A673 (cell line): ENCODE data around the gene ZNF77. TPM values are rescaled to one million over a fixed set of nuclear protein-coding genes. Genes with fewer than 3 reads are reported as not detected.
A peak's percentile ranks its signal among the peaks of the same experiment; 100 is the strongest.
"Not testable (repeated sequence)": the region's sequence is repeated elsewhere in the genome, so short reads cannot be mapped to it uniquely, and the experiment has no call there.

Experiments used
- Bru-seq: library from RNA; stranded (reverse); fragments of 400-500 nt; gene quantifications from one replicate; lab custom pipeline; 2021; lab: Mats Ljungman, UMichigan
- BruChase-seq, 2 experiments: library from RNA; stranded (reverse); fragments of 400-500 nt; gene quantifications; one replicate each; lab custom pipeline; 2021; lab: Mats Ljungman, UMichigan
- BruUV-seq: library from RNA; stranded (reverse); fragments of 400-500 nt; replicated peaks from 2 replicates; lab custom pipeline; 2021; lab: Mats Ljungman, UMichigan
- CTCF ChIA-PET: fragments of 300-600 bp; sonication (Branson Sonifier 250); formaldehyde crosslinking; loops from one replicate; lab custom pipeline; 2022; ENCODE audit warnings: antibody characterized with exemption; lab: Charles Lee
- POLR2A ChIA-PET: fragments of 300-600 bp; sonication (Branson Sonifier 250); formaldehyde crosslinking; loops from one replicate; lab custom pipeline; 2022; ENCODE audit warnings: antibody characterized with exemption; ENCODE audit not compliant: low non-redundant PET; lab: Charles Lee
- DNase-seq: peaks from one replicate; pipeline ENCODE4 v3.0.0-alpha.2; 2015; ENCODE audit warnings: low spot score
- H3K27ac ChIP-seq: fragments of 200-600 bp; sonication (generic); 2 replicates; pipeline ENCODE4 v1.5.1; 2016; ENCODE audit warnings: mixed run types, low read depth, mild to moderate bottlenecking, mixed read lengths, antibody characterized with exemption, low read length; ENCODE audit not compliant: poor library complexity, severe bottlenecking
- H3K27me3 ChIP-seq: fragments of 200-600 bp; sonication (generic); replicated peaks from 2 replicates; pipeline ENCODE4 v1.6.1; 2017; ENCODE audit warnings: mixed run types, low read depth, mild to moderate bottlenecking, mixed read lengths, antibody characterized with exemption, low read length; ENCODE audit not compliant: insufficient read depth, poor library complexity
- H3K36me3 ChIP-seq: fragments of 200-600 bp; sonication (generic); 2 replicates; pipeline ENCODE4 v1.6.1; 2016; ENCODE audit warnings: mixed run types, mild to moderate bottlenecking, mixed read lengths, antibody characterized with exemption, low read length; ENCODE audit not compliant: insufficient read depth, poor library complexity, severe bottlenecking
- H3K4me1 ChIP-seq: fragments of 200-600 bp; sonication (generic); 2 replicates; pipeline ENCODE4 v1.6.1; 2017; ENCODE audit warnings: mixed run types, mild to moderate bottlenecking, mixed read lengths, antibody characterized with exemption, low read length; ENCODE audit not compliant: insufficient read depth, poor library complexity, severe bottlenecking
- H3K4me3 ChIP-seq: fragments of 200-600 bp; sonication (generic); 2 replicates; pipeline ENCODE4 v1.5.1; 2016; ENCODE audit warnings: low read depth, mixed run types, mild to moderate bottlenecking, mixed read lengths, low read length; ENCODE audit not compliant: poor library complexity, severe bottlenecking
- H3K9me3 ChIP-seq: fragments of 200-600 bp; sonication (generic); 2 replicates; pipeline ENCODE4 v1.6.1; 2016; ENCODE audit warnings: mixed run types, low read depth, mild to moderate bottlenecking, mixed read lengths, antibody characterized with exemption, low read length; ENCODE audit not compliant: poor library complexity, severe bottlenecking
- EZH2 ChIP-seq: fragments of 200-600 bp; sonication (generic); IDR thresholded peaks from 2 replicates; pipeline ENCODE4 v1.6.1; 2017; ENCODE audit warnings: borderline replicate concordance, low read depth, mild to moderate bottlenecking, mixed read lengths, antibody characterized with exemption, low read length; ENCODE audit not compliant: poor library complexity, severe bottlenecking
- intact Hi-C: fragments of 100-400 bp; cut with micrococcal nuclease; formaldehyde crosslinking; loops from one replicate; pipeline ENCODE4 v1.10.0; 2022; ENCODE audit not compliant: unreplicated experiment
- long read RNA-seq: library from polyadenylated mRNA; stranded (forward); transcript quantifications from one replicate; pipeline ENCODE4 v2.0.0, GENCODE V29; 2022
- total RNA-seq: library from RNA; stranded (reverse); gene quantifications from 2 replicates; pipeline ENCODE4 v1.2.3, GENCODE V29; 2021
- TF ChIP-seq, protein P1 (sequence below): fragments of 300-800, 200-600 bp; sonication (generic); conservative IDR thresholded peaks from 2 replicates; pipeline ENCODE4 v1.5.1; 2017; ENCODE audit warnings: low read depth, mild to moderate bottlenecking, antibody characterized with exemption, low read length, moderate library complexity, mixed read lengths

The ZNF77 gene
- total RNA-seq: 6.3 and 6.4 TPM in 2 replicates
- percentile 47 among the genes with signal in this experiment for Bru-seq, nascent RNA
- percentile 55 among the genes with signal in this experiment for BruChase-seq, experiment 1, labeled RNA remaining after a 2-hour chase
- BruChase-seq, experiment 2, labeled RNA remaining after a 6-hour chase: percentile 60 among the genes with signal in this experiment
- long read RNA-seq, partial matches to known transcripts: 0 of 4 reads
- long read RNA-seq, other reads (novel, unspliced or antisense): 1 of 4 reads

DNA sequence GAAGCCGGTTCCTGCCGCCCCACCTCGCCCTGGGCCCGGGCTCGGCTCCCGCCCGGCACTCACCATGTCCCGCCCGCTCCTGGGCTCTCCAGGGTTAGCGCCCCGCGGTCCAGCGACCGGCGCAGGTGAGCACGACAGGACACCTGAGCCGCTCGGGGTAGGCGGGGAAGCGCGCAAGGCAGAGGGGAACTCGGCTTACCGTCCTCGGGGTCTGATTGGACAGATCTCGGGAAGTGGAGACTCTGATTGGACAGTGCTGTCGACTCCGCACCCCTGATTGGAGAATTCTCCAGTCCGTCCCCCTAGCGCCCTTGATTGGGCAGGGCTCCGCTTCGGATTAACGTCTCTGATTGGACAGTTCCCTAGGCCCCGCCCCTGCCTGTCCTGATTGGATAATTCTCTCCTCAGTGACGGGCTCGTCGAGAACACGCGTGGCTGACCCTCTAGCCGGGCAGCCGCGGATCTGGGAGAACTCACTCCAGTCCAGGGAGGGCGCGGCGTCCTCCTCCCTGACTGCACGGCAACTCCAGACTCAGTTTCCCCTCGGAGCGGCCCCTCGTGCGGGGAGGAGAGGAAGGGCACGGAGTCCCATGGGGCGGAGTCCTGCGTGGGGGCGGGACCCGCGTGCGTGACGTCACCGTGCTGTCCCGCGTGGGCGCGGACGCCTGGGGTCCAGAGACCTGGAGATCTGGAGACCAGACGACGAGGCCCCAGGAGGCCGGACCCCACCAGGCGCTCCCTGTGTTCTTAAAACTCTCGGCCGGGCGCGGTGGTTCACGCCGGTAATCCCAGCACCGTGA, at the start of gene ZNF77:
TSS of gene ZNF77 (minus strand) at position 197 of the 800 bp plus-strand sequence. CDS start at position 66, 131 bp downstream.
- H3K27ac ChIP-seq: peak within 1 kb of the TSS; percentile 86
- intact Hi-C loops: no loop called here

DNA sequence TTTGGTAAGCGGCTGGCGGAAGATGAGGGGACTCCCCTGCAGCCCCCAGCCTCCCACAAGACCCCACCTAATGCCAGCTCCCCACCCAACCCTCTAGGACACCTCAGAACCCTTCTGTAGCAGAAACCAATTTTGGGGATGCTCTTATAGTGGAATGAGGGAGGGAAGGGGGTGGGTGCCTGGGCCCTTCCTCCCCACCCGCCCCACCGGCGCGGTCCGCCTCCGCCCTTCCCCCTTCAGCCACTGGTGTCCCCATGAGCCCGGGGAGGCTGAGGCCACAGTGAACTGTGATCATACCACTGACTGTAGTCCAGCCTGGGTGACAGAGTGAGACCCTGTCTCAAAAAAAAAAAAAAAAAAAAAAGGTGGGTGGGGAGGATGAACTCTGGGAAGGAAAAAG, 48.8 kb upstream of the ZNF77 start:
- Histone ChIP-seq H3K4me3 (no peak overlapping the region), H3K27ac (no peak overlapping the region), H3K4me1 (peaks cover 5% of the 10 kb centered on the region), H3K9me3 (no peaks in the 10 kb centered on the region), H3K27me3 (no peaks in the 10 kb centered on the region), H3K36me3 (no peaks in the 10 kb centered on the region)
- POLR2A ChIA-PET: no interaction called here
- CTCF ChIA-PET: interaction anchor here (0.7 kb wide), 1 partner anchor 150 kb away, joined by 4 read pairs; no protein-coding TSS in a partner anchor
- intact Hi-C loops: no loop called here
- no peak for DNase-seq
- BruUV-seq: no TSS peak
- TF ChIP-seq EZH2: no peak
- TF ChIP-seq, protein P1, sequence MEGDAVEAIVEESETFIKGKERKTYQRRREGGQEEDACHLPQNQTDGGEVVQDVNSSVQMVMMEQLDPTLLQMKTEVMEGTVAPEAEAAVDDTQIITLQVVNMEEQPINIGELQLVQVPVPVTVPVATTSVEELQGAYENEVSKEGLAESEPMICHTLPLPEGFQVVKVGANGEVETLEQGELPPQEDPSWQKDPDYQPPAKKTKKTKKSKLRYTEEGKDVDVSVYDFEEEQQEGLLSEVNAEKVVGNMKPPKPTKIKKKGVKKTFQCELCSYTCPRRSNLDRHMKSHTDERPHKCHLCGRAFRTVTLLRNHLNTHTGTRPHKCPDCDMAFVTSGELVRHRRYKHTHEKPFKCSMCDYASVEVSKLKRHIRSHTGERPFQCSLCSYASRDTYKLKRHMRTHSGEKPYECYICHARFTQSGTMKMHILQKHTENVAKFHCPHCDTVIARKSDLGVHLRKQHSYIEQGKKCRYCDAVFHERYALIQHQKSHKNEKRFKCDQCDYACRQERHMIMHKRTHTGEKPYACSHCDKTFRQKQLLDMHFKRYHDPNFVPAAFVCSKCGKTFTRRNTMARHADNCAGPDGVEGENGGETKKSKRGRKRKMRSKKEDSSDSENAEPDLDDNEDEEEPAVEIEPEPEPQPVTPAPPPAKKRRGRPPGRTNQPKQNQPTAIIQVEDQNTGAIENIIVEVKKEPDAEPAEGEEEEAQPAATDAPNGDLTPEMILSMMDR: no peak

More for the DNA sequence above, at the start of gene ZNF77:
- TF ChIP-seq, protein P1: no peak
- TF ChIP-seq EZH2: no peak
- CTCF ChIA-PET: interaction anchor here (0.5 kb wide), 1 partner anchor 237 kb away, joined by 5 read pairs; no protein-coding TSS in a partner anchor
- BruUV-seq: no TSS peak
- H3K27me3 ChIP-seq: no peaks in the 10 kb centered on the region
- peak within 1 kb of the TSS; percentile 84 for H3K4me3 ChIP-seq
- POLR2A ChIA-PET: interaction anchor here (0.7 kb wide), 1 partner anchor 151 kb away, joined by 7 read pairs; no protein-coding TSS in a partner anchor
- H3K36me3 ChIP-seq: no peaks in the 10 kb centered on the region
- no peaks in the 10 kb centered on the region for H3K9me3 ChIP-seq
- peaks cover 8% of the 10 kb centered on the region for H3K4me1 ChIP-seq
- DNase-seq: peak; percentile 99

DNA sequence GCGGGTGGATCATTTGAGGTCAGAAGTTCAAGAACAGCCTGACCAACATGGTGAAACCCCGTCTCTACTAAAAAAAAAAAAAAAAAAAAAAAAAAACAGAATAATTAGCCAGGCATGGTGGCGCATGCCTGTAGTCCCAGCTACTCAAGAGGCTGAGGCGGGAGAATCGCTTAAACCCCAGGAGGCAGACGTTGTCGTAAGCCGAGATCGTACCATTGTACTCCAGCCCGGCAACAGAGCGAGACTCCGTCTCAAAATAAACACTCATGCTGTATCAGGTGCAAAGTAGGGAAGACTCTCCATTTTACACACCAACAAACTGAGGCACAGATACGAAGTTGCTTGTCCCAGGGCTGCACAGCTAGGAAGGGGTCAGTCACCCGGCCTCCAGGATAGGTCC, 48.2 kb upstream of the ZNF77 start:
- intact Hi-C loops: no loop called here

DNA sequence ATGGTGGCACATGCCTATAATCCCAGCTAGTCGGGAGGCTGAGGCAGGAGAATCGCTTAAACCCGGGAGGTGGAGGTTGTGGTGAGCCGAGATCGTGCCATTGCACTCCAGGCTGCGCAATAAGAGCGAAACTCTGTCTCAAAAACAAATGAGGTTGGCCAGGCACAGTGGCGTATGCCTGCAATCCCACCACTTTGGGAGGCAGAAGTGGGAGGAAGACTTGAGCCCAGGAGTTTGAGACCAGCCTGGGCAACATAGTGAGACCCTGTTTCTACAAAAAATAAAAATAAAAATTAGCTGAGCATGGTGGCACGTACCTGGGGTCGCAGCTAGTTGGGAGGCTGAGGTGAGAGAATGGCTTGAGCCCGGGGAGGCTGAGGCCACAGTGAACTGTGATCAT, 47.6 kb upstream of the ZNF77 start:
- H3K4me1 ChIP-seq, intact Hi-C loops, BruUV-seq, H3K9me3 ChIP-seq, H3K27ac ChIP-seq, POLR2A ChIA-PET, H3K27me3 ChIP-seq, DNase-seq, H3K4me3 ChIP-seq, H3K36me3 ChIP-seq: not testable (repeated sequence)
- CTCF ChIA-PET: interaction anchor here (0.6 kb wide), 1 partner anchor 322 kb away, joined by 7 read pairs; no protein-coding TSS in a partner anchor

More for the DNA sequence above, 48.2 kb upstream of the ZNF77 start:
- no peaks in the 10 kb centered on the region for H3K9me3 ChIP-seq
- no peaks in the 10 kb centered on the region for H3K36me3 ChIP-seq
- H3K4me1 ChIP-seq: peaks cover 5% of the 10 kb centered on the region
- DNase-seq: peak; percentile 53
- BruUV-seq: no TSS peak
- ChIA-PET CTCF (interaction anchor here (0.7 kb wide), 2 partner anchors 31 to 151 kb away, joined by 4 to 7 read pairs; no protein-coding TSS in a partner anchor), POLR2A (no interaction called here)
- no peak overlapping the region for H3K4me3 ChIP-seq
- TF ChIP-seq, protein P1: no peak
- no peak for TF ChIP-seq EZH2
- H3K27ac ChIP-seq: no peak overlapping the region
- H3K27me3 ChIP-seq: no peaks in the 10 kb centered on the region
